GM18861 (cell line): ENCODE measurements around the gene ADAMTS12.

ENCODE experiments used
- ATAC-seq: cut with Tn5 transposase; IDR thresholded peaks from one replicate; pipeline ENCODE4 v1.9.1; 2021; ENCODE audit not compliant: unreplicated experiment

ADAMTS12 gene

DNA sequence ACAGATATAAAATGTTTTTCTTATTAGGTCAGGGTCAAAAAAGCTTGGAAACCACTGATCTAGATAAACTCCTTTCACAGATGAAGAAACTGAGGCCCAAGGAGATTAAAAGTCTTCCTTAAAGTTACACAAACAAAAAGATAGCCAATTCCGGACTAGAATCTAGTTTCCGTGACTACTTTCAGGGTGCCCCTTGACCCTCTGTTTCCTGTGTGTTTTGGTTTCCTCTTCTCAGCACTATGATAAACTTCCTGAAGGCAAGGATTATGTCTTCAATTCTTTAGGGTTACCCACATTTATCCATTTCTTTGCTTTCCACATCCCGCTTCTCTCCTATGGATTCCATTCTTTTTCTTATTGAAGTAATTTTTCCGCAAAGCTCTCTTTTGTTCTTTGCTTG is 83.1 kb downstream of the ADAMTS12 start:
- ATAC-seq = no peak

GRCh38 chr5:33807771-33808170 is 84.0 kb downstream of the ADAMTS12 start:
- no peak for ATAC-seq

DNA sequence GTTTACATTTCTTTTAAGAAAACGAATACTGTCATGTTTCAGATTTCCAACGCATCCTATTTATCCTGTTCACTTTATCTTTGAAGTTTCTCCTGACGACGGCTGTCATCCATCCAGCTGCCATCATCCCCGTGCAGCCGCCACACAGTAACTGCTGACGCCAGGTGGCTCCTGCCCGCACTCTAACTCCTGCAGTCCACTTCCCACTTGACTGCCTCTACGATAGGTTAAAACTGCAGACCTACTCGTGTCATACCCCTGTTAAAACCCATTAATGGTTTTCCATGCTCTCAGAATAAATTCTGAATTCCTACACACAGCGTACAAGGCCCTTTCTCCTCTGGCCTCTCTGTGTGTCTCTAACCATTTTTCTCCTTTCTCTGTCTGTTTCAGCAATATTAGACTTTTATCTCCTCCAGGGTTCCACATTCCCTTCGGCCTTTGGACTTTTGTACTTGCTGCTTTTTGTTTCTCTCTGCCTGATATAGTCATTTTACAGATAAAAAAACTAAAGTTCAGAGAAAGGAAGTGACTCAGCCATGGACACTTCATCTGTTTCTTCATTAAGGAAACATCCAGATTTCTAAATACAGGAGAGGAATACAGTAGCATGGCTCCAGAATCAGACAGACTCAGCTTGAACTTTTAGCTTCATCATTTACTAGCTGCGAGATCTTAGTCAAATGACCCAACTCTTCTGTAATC is 84.9 kb downstream of the ADAMTS12 start:
- ATAC-seq = no peak

- no peak for ATAC-seq
Measured at GRCh38 chr5:33801292-33801691, 90.5 kb downstream of the ADAMTS12 start.

DNA sequence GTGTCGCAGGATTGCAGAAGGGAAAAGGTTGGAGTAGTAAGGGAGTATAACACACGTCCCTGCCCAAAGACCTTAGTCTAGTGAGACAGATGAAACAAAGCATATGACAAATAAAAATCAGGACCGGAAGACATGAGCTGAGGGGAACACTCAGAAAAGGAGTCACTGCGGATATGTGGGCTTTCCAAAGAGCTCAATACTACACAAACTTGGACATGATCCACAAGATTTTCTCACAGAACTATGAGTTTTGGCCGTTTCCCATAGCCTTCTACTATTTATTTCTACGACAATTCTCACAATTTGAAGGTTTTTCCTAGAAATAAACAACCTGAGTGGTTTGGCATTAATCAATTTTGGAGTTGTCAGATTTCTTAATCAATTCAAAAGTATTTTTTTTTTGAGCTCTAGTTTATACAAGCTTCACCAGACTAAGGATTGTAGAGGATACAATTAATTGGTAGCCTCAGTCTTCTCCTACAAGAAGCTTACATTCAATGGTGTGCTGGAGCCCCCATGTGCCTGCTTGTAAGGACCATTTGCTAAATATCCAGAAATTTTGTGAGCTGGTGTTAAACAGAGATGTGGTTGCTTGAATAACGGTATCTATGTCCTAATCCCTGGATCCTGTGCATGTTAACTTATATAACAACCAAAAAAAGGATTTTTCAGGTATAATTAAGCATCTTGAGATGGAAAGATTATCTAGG is 91.4 kb downstream of the ADAMTS12 start:
- no peak for ATAC-seq

DNA sequence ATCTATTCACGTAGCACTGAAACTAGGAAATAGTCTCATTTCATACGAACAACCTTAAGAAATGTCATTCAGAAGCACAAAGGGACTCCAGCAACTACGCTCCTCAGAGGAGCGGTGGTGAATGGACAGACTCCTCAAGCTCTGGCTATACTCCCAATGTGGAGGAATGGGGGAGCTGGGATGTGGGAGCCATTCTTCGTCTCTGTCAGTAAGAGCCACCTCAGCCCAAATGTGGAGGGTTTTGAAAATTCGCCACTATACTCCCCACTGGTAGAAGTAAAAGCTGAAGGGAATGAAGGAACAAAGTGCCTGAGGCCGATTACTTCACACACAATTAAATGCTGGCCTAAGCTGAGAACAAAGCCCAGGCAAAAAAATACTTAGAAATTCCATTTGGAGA is 96.3 kb downstream of the ADAMTS12 start:
- no peak for ATAC-seq

- no peak for ATAC-seq
Measured at GRCh38 chr5:33794550-33795181, 97.1 kb downstream of the ADAMTS12 start.

DNA sequence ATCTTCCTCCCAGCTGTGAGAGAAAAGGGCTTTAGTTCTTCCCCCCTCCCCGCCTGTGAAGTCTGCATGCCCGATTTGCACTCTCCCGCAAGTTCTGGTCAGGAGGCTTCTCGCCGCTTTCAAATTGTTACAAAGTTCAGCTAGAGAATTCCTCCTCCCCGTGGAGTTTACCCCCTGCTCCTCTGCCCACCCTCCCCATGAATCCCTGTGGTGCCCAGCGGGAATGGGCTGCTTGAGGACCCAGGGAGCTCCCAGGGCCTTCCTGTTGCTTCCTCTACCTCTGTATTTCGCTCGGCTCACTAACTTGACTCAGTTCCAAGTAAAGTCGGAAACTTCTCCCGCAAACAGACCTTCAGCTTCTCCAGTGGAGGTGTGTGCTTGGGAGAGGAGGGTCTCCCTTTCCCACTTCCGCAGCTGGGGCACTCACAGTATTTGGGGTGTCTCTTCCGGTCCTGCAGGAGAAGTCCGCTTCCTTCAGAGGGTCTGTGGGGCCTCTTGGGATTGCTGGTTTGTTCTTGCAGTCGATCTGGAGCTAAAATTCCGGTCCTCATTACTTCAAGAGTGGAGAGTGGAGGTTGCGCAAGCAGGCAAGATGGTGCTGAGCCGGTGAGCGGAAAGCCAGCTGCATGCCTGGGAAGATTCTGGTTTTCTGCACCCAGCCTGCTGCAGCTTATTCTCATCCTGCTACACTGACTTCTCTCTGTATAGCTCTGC is 97.8 kb downstream of the ADAMTS12 start:
- ATAC-seq = no peak

GRCh38 chr5:33793276-33793675 is 98.5 kb downstream of the ADAMTS12 start:
- no peak for ATAC-seq

- no peak for ATAC-seq
Measured at GRCh38 chr5:33792559-33792958, 99.2 kb downstream of the ADAMTS12 start.

GRCh38 chr5:33789567-33789957 is 102.2 kb downstream of the ADAMTS12 start:
- ATAC-seq = no peak

- no peak for ATAC-seq
Measured at GRCh38 chr5:33788922-33789566, 102.7 kb downstream of the ADAMTS12 start.

DNA sequence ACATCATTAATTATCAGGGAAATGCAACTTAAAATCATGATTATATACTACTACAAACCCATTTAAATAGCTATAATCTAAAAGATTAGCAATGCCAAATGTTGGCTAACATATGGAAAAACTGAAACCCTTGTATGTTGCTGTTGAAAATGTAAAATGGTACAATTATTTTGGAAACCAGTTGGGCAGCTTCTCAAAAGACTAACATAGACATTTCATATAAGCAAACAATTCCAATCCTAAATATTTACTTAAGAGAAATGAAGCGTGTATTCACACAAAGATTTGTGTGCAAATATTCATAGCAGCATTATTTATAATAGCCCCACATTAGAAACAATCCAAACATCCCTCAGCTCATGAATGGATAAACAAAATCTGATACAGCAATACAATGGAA is 106.2 kb downstream of the ADAMTS12 start:
- no peak for ATAC-seq

DNA sequence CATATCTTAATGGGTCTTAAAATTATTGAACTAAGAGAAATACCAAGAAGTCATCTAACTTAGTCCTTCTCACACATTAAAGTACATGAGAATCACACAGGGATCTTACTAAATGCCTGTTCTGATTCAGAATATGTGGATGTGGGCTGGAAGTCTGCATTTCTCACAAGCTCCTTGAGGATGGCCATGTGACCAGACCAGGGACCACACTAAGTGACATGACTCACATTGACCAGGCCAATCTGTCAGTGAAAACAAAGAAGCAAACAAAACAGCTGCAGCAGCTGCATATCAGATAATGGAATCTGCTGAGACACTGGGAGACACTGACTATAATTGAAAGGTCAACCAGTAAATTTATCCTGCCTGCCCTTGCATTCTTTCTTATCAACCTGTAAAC is 110.5 kb downstream of the ADAMTS12 start:
- ATAC-seq = no peak

DNA sequence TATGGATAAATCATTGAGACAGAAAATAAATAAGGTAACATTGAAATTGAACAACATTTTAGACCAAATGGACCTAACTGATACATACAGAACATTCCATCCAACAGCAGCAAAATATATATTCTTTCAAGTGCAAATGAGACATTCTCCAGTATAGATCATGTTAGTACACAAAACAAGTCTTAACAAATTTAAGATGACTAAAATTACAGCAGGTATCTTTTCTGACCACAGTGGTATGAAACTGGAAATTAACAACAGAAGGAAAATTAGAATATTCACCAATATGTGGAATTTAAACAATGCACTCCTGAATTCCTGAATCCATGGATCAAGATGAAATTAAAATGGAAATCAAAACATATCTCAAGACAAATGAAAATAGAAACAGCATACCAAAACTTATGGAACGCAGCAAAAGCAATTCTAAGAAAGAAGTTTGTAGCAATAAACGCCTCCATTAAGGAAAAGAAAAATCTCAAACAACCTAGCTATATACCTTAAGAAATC is 115.6 kb downstream of the ADAMTS12 start:
- ATAC-seq = no peak

DNA sequence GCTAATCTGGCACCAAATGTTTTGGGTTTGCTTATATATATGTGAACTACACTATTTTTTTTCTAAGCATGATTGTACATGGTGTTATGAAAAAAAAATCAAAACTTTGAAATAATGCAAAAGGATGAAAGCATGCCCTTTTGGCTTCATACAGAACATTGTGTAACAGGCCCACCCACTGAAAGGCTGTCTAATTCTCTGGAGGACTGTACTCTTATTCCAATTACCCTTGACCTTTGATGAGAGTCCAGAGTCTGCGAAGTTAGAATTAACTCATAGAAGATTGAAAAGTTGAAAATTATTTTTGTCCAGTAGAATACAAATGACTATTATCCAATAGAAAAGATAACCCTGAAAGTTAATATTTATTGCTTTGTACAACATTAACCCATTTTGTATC is 117.4 kb downstream of the ADAMTS12 start:
- no peak for ATAC-seq

- no peak for ATAC-seq
Measured at GRCh38 chr5:33772380-33772897, 119.4 kb downstream of the ADAMTS12 start.

DNA sequence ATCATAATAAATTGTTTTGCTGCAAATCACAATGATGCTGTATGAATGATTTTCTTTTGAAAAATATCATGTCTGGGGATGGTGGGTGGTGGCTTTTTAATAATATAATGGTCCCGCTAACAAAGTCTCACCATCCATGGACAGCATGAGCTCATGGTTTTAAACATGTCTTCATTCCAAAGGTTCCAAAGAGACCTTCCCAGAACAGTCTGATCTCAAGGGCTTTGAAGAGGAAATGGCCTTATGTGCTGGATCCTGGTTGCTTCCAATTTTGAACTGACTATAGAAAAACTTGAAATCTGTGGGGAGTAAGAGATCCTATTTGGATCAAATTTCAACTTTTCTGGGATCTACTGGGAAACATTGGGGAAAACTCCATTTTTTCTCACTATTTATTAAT is 121.8 kb downstream of the ADAMTS12 start:
- no peak for ATAC-seq

DNA sequence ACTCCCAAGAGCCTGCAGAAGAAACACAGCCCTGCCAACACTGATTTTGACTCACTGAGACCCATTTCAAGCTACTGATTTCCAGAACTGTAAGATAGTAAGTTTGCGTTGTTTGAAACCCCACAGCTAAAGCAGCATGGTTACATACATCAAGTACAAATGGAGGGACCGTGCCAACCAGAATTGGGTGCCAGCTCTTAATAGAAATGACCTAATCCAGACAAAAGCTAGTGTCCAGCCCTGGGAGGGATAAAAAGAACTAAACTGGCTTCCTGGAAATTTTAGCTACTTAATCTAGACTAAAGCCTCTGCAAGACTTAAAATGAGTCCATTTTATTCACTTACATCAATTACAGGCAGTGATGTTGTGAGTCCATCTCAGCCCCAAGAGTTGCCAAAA is 122.6 kb downstream of the ADAMTS12 start:
- ATAC-seq = no peak

DNA sequence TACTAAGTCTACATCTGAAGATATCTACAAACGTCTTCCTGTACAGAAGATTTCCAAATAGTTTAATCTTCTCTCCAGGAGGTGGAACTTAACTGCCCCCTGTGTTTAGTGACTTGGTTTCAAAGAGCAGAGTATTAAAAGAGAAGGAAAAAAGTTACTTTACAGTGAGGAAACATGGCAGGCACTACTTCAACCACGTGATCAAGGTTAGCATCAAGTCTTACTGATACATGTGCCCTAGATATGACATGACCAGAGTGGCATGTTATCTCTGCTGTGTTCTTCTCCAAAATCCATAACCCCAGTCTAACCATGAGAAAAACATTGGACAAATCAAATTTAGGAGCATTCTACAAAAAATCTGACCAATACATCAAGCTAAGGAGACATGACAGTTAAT is 125.8 kb downstream of the ADAMTS12 start:
- no peak for ATAC-seq

- ATAC-seq = no peak
Measured at GRCh38 chr5:33764786-33765185, 127.0 kb downstream of the ADAMTS12 start.
